ENCODE data around the gene BCKDHA.

DNA sequence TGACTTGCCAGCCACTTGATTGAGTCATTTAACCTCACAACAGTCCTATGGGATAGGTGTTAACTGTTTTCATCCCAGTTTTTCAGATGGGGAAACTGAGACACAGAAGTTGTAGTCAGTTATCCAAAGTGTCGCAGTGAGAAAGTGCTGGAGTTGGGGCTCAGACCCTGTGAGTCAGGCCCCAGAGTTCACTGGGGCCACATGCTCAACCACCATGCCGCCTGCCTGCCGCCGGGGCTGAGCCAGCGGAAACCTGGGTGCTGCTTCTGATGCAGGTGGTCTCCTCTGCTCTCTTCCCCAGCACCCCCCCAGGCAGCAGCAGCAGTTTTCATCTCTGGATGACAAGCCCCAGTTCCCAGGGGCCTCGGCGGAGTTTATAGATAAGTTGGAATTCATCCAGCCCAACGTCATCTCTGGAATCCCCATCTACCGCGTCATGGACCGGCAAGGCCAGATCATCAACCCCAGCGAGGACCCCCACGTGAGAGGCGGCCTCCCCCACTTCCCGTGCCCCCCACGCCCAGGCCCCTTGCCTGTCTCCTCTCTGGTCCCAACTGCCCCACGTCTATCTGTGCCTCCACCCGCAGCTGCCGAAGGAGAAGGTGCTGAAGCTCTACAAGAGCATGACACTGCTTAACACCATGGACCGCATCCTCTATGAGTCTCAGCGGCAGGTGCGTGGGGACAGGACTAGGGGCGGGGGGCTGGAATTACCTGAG is 12.9 kb downstream of the BCKDHA start:
- TF ChIP-seq EZH2phosphoT487 (IDR thresholded peaks at IDR 0.05) = no peak
- TF ChIP-seq, protein P1, sequence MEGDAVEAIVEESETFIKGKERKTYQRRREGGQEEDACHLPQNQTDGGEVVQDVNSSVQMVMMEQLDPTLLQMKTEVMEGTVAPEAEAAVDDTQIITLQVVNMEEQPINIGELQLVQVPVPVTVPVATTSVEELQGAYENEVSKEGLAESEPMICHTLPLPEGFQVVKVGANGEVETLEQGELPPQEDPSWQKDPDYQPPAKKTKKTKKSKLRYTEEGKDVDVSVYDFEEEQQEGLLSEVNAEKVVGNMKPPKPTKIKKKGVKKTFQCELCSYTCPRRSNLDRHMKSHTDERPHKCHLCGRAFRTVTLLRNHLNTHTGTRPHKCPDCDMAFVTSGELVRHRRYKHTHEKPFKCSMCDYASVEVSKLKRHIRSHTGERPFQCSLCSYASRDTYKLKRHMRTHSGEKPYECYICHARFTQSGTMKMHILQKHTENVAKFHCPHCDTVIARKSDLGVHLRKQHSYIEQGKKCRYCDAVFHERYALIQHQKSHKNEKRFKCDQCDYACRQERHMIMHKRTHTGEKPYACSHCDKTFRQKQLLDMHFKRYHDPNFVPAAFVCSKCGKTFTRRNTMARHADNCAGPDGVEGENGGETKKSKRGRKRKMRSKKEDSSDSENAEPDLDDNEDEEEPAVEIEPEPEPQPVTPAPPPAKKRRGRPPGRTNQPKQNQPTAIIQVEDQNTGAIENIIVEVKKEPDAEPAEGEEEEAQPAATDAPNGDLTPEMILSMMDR (IDR thresholded peaks at IDR 0.05) = no peak

Measured in neural progenitor cell (in vitro differentiated cells).